HepG2 (cell line): ENCODE data around the gene GCLC. TPM values are rescaled to one million over a fixed set of nuclear protein-coding genes. Genes with fewer than 3 reads are reported as not detected.

ENCODE experiments used
- ARNT2 ChIP-seq: sonication (generic); formaldehyde crosslinking; IDR thresholded peaks from 2 replicates; pipeline ENCODE4 v1.8.0; 2022; ENCODE audit warnings: mild to moderate bottlenecking, low read depth, missing genetic modification reagents, moderate library complexity
- ATAD3A ChIP-seq: sonication (generic); formaldehyde crosslinking; IDR thresholded peaks from 2 replicates; pipeline ENCODE4 v1.4.0; 2020; ENCODE audit warnings: missing genetic modification reagents
- HCFC1 ChIP-seq: fragments of 150-350 bp; IDR thresholded peaks from 2 replicates; pipeline ENCODE4 v1.6.1; 2014; ENCODE audit warnings: low read depth, low read length
- HOXA3 ChIP-seq: sonication (generic); formaldehyde crosslinking; IDR thresholded peaks from 2 replicates; pipeline ENCODE4 v1.5.0; 2020; ENCODE audit warnings: missing genetic modification reagents
- JARID2 ChIP-seq: sonication (generic); formaldehyde crosslinking; IDR thresholded peaks from 2 replicates; pipeline ENCODE4 v1.8.1; 2023; ENCODE audit warnings: missing genetic modification reagents, inconsistent platforms; ENCODE audit not compliant: insufficient replicate concordance
- KLF13 ChIP-seq: sonication (generic); formaldehyde crosslinking; IDR thresholded peaks from 2 replicates; pipeline ENCODE4 v1.4.0; 2020; ENCODE audit warnings: mild to moderate bottlenecking, missing genetic modification reagents
- KLF15 ChIP-seq: sonication (generic); formaldehyde crosslinking; IDR thresholded peaks from 2 replicates; pipeline ENCODE4 v1.8.1; 2023; ENCODE audit warnings: borderline replicate concordance, mild to moderate bottlenecking, inconsistent platforms, missing genetic modification reagents, mixed read lengths
- MXD4 ChIP-seq: IDR thresholded peaks from 2 replicates; pipeline ENCODE4 v1.6.1; 2016; ENCODE audit warnings: mild to moderate bottlenecking, missing biosample characterization, missing genetic modification reagents
- NR1H2 ChIP-seq: sonication (generic); formaldehyde crosslinking; IDR thresholded peaks from 2 replicates; pipeline ENCODE4 v1.8.1; 2022; ENCODE audit warnings: low read depth, missing genetic modification reagents, borderline replicate concordance
- REPIN1 ChIP-seq: sonication (generic); formaldehyde crosslinking; IDR thresholded peaks from 2 replicates; pipeline ENCODE4 v1.8.0; 2022; ENCODE audit warnings: missing genetic modification reagents, low read depth, mild to moderate bottlenecking, borderline replicate concordance
- RXRA ChIP-seq: sonication (generic); formaldehyde crosslinking; IDR thresholded peaks from 2 replicates; pipeline ENCODE4 v1.5.1; 2020; ENCODE audit warnings: missing genetic modification reagents
- SMAD9 ChIP-seq: sonication (generic); formaldehyde crosslinking; IDR thresholded peaks from 2 replicates; pipeline ENCODE4 v1.5.1; 2020; ENCODE audit warnings: mild to moderate bottlenecking, missing genetic modification reagents
- SNAPC4 ChIP-seq: sonication (generic); formaldehyde crosslinking; IDR thresholded peaks from 2 replicates; pipeline ENCODE4 v1.4.0; 2020; ENCODE audit warnings: mild to moderate bottlenecking, missing genetic modification reagents
- SRY ChIP-seq: sonication (generic); formaldehyde crosslinking; IDR thresholded peaks from 2 replicates; pipeline ENCODE4 v1.8.0; 2022; ENCODE audit warnings: mild to moderate bottlenecking, missing genetic modification reagents
- TCF12 ChIP-seq, 2 experiments: fragments of 450-650 bp in 1 of 2; sonication (generic) in 1 of 2; formaldehyde crosslinking in 1 of 2; IDR thresholded peaks; 2 replicates each; pipeline versions ENCODE4 v1.6.1 to v1.8.0; 2017 to 2022; ENCODE audit warnings: antibody characterized with exemption in 1 of 2, mild to moderate bottlenecking in 1 of 2, missing genetic modification reagents in 1 of 2, moderate library complexity in 1 of 2
- ZKSCAN1 ChIP-seq: fragments of 150-350 bp; IDR thresholded peaks from 2 replicates; pipeline ENCODE4 v1.6.1; 2014; ENCODE audit warnings: low read length
- ZNF275 ChIP-seq: sonication (generic); formaldehyde crosslinking; IDR thresholded peaks from 2 replicates; pipeline ENCODE4 v1.8.0; 2022; ENCODE audit warnings: missing genetic modification reagents, mild to moderate bottlenecking, inconsistent platforms, borderline replicate concordance
- ZNF558 ChIP-seq: sonication (generic); formaldehyde crosslinking; IDR thresholded peaks from 2 replicates; pipeline ENCODE4 v1.9.0; 2022; ENCODE audit warnings: mild to moderate bottlenecking, missing genetic modification reagents, borderline replicate concordance
- ZNF660 ChIP-seq: sonication (generic); formaldehyde crosslinking; IDR thresholded peaks from 2 replicates; pipeline ENCODE4 v1.5.1; 2020; ENCODE audit warnings: mild to moderate bottlenecking, low read depth, missing genetic modification reagents, borderline replicate concordance
- polyA plus RNA-seq, 8 experiments: library from polyadenylated mRNA; depleted of rRNA in 3 of 8; stranded (reverse) in 7 of 8; unstranded in 1 of 8; fragments of >200 nt; fragmentation: Illumina TruSeq in 4 of 8; extraction: Trizol in 4 of 8; gene quantifications; 2 replicates each; pipeline versions ENCODE4 v1.2.1 to v1.2.3, GENCODE V29; 2011 to 2016; ENCODE audit warnings: low read depth in 4 of 8, missing spikeins in 1 of 8, mixed read lengths in 1 of 8; ENCODE audit not compliant: insufficient read depth in 1 of 8
- total RNA-seq, 5 experiments: library from RNA; depleted of rRNA; stranded (reverse); fragments of >200 nt; fragmentation: Illumina TruSeq; extraction: Trizol; gene quantifications; 2 replicates each; pipeline ENCODE4 v1.2.3, GENCODE V29; 2016; ENCODE audit warnings: low read depth in 1 of 5
- TF ChIP-seq, protein P1 (sequence below): sonication (generic); formaldehyde crosslinking; IDR thresholded peaks from 2 replicates; pipeline ENCODE4 v1.5.0; 2020; ENCODE audit warnings: mild to moderate bottlenecking, missing genetic modification reagents

Gene GCLC
- total and polyA plus RNA-seq, 2 of the 13 experiments (the other 11 are each of a cell fraction or from before 2014, with no cell fraction given) = 35.3 to 84.6 TPM

GRCh38 chr6:53544470-53545308 lies at the start of gene GCLC (continued):
- TF ChIP-seq RXRA (CRISPR knock-in tag) (peak; percentile 79), KLF13 (CRISPR knock-in tag) (peak; percentile 85; the same call in 1 of the 2 replicates), ATAD3A (no peak), SNAPC4 (CRISPR knock-in tag) (peak; percentile 88), ARNT2 (CRISPR knock-in tag) (peak; percentile 93), ZNF660 (CRISPR knock-in tag) (no peak), JARID2 (CRISPR knock-in tag) (peak; percentile 49), NR1H2 (CRISPR knock-in tag) (no peak; the same call in 1 of the 2 replicates), SMAD9 (CRISPR knock-in tag) (0 out of 2 replicates have a peak, but pooled peaks have one; percentile 57), KLF15 (CRISPR knock-in tag) (peak; percentile 94), HCFC1 (peak; percentile 38; the same call in 1 of the 2 replicates), ZNF558 (CRISPR knock-in tag) (peak; percentile 97; the same call in 1 of the 2 replicates), MXD4 (CRISPR knock-in tag) (peak; percentile 89), ZNF275 (CRISPR knock-in tag) (peak; percentile 93), ZKSCAN1 (peak; percentile 53; the same call in 1 of the 2 replicates), TCF12 (IDR thresholded peaks at IDR 0.05) (no peak), TCF12 (CRISPR knock-in tag; IDR thresholded peaks at IDR 0.05) (peak; percentile 91), HOXA3 (CRISPR knock-in tag) (peak; percentile 79), REPIN1 (CRISPR knock-in tag) (peak; percentile 59), SRY (peak; percentile 84)
- TF ChIP-seq, protein P1, sequence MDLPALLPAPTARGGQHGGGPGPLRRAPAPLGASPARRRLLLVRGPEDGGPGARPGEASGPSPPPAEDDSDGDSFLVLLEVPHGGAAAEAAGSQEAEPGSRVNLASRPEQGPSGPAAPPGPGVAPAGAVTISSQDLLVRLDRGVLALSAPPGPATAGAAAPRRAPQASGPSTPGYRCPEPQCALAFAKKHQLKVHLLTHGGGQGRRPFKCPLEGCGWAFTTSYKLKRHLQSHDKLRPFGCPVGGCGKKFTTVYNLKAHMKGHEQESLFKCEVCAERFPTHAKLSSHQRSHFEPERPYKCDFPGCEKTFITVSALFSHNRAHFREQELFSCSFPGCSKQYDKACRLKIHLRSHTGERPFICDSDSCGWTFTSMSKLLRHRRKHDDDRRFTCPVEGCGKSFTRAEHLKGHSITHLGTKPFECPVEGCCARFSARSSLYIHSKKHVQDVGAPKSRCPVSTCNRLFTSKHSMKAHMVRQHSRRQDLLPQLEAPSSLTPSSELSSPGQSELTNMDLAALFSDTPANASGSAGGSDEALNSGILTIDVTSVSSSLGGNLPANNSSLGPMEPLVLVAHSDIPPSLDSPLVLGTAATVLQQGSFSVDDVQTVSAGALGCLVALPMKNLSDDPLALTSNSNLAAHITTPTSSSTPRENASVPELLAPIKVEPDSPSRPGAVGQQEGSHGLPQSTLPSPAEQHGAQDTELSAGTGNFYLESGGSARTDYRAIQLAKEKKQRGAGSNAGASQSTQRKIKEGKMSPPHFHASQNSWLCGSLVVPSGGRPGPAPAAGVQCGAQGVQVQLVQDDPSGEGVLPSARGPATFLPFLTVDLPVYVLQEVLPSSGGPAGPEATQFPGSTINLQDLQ (CRISPR knock-in tag) = peak; percentile 94
